Measurements from ENCODE around the gene TMEM178B. TPM values are rescaled to one million over a fixed set of nuclear protein-coding genes. Genes with fewer than 3 reads are reported as not detected.
"Not testable (repeated sequence)": the region's sequence is repeated elsewhere in the genome, so short reads cannot be mapped to it uniquely, and the experiment has no call there.

Gene TMEM178B
- total RNA-seq, 1 experiment from 2014 or later: not detected

GRCh38 chr7:141045842-141046620 lies 27.8 kb upstream of the TMEM178B start:
- TF ChIP-seq CTCF (IDR thresholded peaks at IDR 0.05; ENCODE audit: unreplicated experiment): no peak
- H3K27ac Mint-ChIP-seq (ENCODE audit: low read depth, unreplicated experiment): peak overlapping the region; percentile 61
- no peaks in the 10 kb centered on the region for H3K9me3 Mint-ChIP-seq (ENCODE audit: unreplicated experiment)
- CTCF ChIA-PET: interaction anchor here (0.6 to 0.7 kb wide), 2 partner anchors 302 to 929 kb away, joined by 3 to 4 read pairs; no protein-coding TSS in a partner anchor
- peak; percentile 24 for DNase-seq (ENCODE audit: unreplicated experiment)
- POLR2A ChIA-PET: interaction anchor here (0.8 kb wide), 1 partner anchor 637 kb away, joined by 3 read pairs; no protein-coding TSS in a partner anchor
- H3K4me3 Mint-ChIP-seq (ENCODE audit: unreplicated experiment): no peak overlapping the region
- no peaks in the 10 kb centered on the region for H3K36me3 Mint-ChIP-seq (ENCODE audit: insufficient read depth, unreplicated experiment)
- H3K27me3 Mint-ChIP-seq (ENCODE audit: insufficient read depth, unreplicated experiment): no peaks in the 10 kb centered on the region
- no peaks in the 10 kb centered on the region for H3K4me1 Mint-ChIP-seq (ENCODE audit: insufficient read depth, unreplicated experiment)
- BruUV-seq (replicated peaks): no TSS peak
- intact Hi-C loops (cut with micrococcal nuclease): no loop called here

- no peak overlapping the region for H3K27ac Mint-ChIP-seq (ENCODE audit: low read depth, unreplicated experiment)
- no peak for TF ChIP-seq CTCF (IDR thresholded peaks at IDR 0.05; ENCODE audit: unreplicated experiment)
These were observed 20.2 kb upstream of the TMEM178B start for GRCh38 chr7:141053626-141054025.

GRCh38 chr7:141055146-141055545 lies 18.7 kb upstream of the TMEM178B start:
- no peak for DNase-seq (ENCODE audit: unreplicated experiment)
- no peaks in the 10 kb centered on the region for H3K9me3 Mint-ChIP-seq (ENCODE audit: unreplicated experiment)
- intact Hi-C loops (cut with micrococcal nuclease): no loop called here
- ChIA-PET CTCF (no interaction called here), POLR2A (no interaction called here)
- no peaks in the 10 kb centered on the region for H3K27me3 Mint-ChIP-seq (ENCODE audit: insufficient read depth, unreplicated experiment)
- H3K36me3 Mint-ChIP-seq (ENCODE audit: insufficient read depth, unreplicated experiment): no peaks in the 10 kb centered on the region
- H3K4me3 Mint-ChIP-seq (ENCODE audit: unreplicated experiment): no peak overlapping the region
- no peak for TF ChIP-seq CTCF (IDR thresholded peaks at IDR 0.05; ENCODE audit: unreplicated experiment)
- H3K4me1 Mint-ChIP-seq (ENCODE audit: insufficient read depth, unreplicated experiment): no peaks in the 10 kb centered on the region
- no TSS peak for BruUV-seq (replicated peaks)
- no peak overlapping the region for H3K27ac Mint-ChIP-seq (ENCODE audit: low read depth, unreplicated experiment)

More at GRCh38 chr7:141053626-141054025, 20.2 kb upstream of the TMEM178B start:
- Mint-ChIP-seq H3K9me3 (ENCODE audit: unreplicated experiment) (no peaks in the 10 kb centered on the region), H3K4me1 (ENCODE audit: insufficient read depth, unreplicated experiment) (no peaks in the 10 kb centered on the region), H3K4me3 (ENCODE audit: unreplicated experiment) (no peak overlapping the region), H3K36me3 (ENCODE audit: insufficient read depth, unreplicated experiment) (no peaks in the 10 kb centered on the region), H3K27me3 (ENCODE audit: insufficient read depth, unreplicated experiment) (no peaks in the 10 kb centered on the region)
- intact Hi-C loops (cut with micrococcal nuclease): no loop called here
- no TSS peak for BruUV-seq (replicated peaks)
- POLR2A ChIA-PET: no interaction called here
- DNase-seq (ENCODE audit: unreplicated experiment): no peak
- CTCF ChIA-PET: no interaction called here

- Mint-ChIP-seq H3K27me3 (ENCODE audit: insufficient read depth, unreplicated experiment) (no peaks in the 10 kb centered on the region), H3K36me3 (ENCODE audit: insufficient read depth, unreplicated experiment) (no peaks in the 10 kb centered on the region), H3K9me3 (ENCODE audit: unreplicated experiment) (no peaks in the 10 kb centered on the region), H3K27ac (ENCODE audit: low read depth, unreplicated experiment) (no peak overlapping the region), H3K4me1 (ENCODE audit: insufficient read depth, unreplicated experiment) (no peaks in the 10 kb centered on the region), H3K4me3 (ENCODE audit: unreplicated experiment) (no peak overlapping the region)
- no peak for TF ChIP-seq CTCF (IDR thresholded peaks at IDR 0.05; ENCODE audit: unreplicated experiment)
- ChIA-PET POLR2A (no interaction called here), CTCF (no interaction called here)
- BruUV-seq (replicated peaks): no TSS peak
- intact Hi-C loops (cut with micrococcal nuclease): no loop called here
- no peak for DNase-seq (ENCODE audit: unreplicated experiment)
These were observed 16.1 kb upstream of the TMEM178B start for GRCh38 chr7:141057788-141058187.

- BruUV-seq (replicated peaks); CTCF ChIA-PET: not testable (repeated sequence)
These were observed 6.0 kb upstream of the TMEM178B start for GRCh38 chr7:141067856-141068255.

More at GRCh38 chr7:141067856-141068255, 6.0 kb upstream of the TMEM178B start:
- H3K36me3 Mint-ChIP-seq (ENCODE audit: insufficient read depth, unreplicated experiment); DNase-seq (ENCODE audit: unreplicated experiment); H3K4me1 Mint-ChIP-seq (ENCODE audit: insufficient read depth, unreplicated experiment); H3K4me3 Mint-ChIP-seq (ENCODE audit: unreplicated experiment); H3K27ac Mint-ChIP-seq (ENCODE audit: low read depth, unreplicated experiment); POLR2A ChIA-PET; H3K9me3 Mint-ChIP-seq (ENCODE audit: unreplicated experiment); intact Hi-C loops (cut with micrococcal nuclease): not testable (repeated sequence)
- H3K27me3 Mint-ChIP-seq (ENCODE audit: insufficient read depth, unreplicated experiment): peaks cover 40% of the 10 kb centered on the region
